Urinary bladder (tissue), 4 donors: Measurements from ENCODE around the gene GRAMD2A. TPM values are rescaled to one million over a fixed set of nuclear protein-coding genes. Genes with fewer than 3 reads are reported as not detected.

ENCODE experiments used
- DNase-seq: peaks from one replicate; pipeline ENCODE4 v3.0.0-alpha.2; 2015; ENCODE audit errors: extremely low spot score
- H3K27ac ChIP-seq: one replicate; pipeline ENCODE4 v1.5.1; 2013; ENCODE audit warnings: low read depth, mild to moderate bottlenecking, moderate library complexity
- H3K36me3 ChIP-seq: one replicate; pipeline ENCODE4 v1.6.1; 2013; ENCODE audit warnings: mild to moderate bottlenecking, moderate library complexity; ENCODE audit not compliant: insufficient read depth
- H3K4me1 ChIP-seq: one replicate; pipeline ENCODE4 v1.6.1; 2013; ENCODE audit warnings: mild to moderate bottlenecking, moderate library complexity; ENCODE audit not compliant: insufficient read depth
- H3K4me3 ChIP-seq: one replicate; pipeline ENCODE4 v1.5.1; 2013; ENCODE audit warnings: low read depth, low read length
- WGBS: extraction: QIAGEN DNeasy Blood & Tissue Kit; methylation state at CpG from one replicate; pipeline ENCODE4 v1.1.7; 2013; 5-methylcytosine and 5-hydroxymethylcytosine counted together
- polyA plus RNA-seq: library from polyadenylated mRNA; stranded (reverse); fragments of 200-250 nt; gene quantifications from one replicate; pipeline ENCODE4 v1.2.3, GENCODE V29; 2013
- total RNA-seq: library from RNA; depleted of rRNA; stranded (reverse); fragments of >200 nt; gene quantifications from one replicate; pipeline ENCODE4 v1.2.3, GENCODE V29; 2014
- donor health status: healthy with polysubstance abuse.
- donor health status: healthy.

GRAMD2A gene
- total and polyA plus RNA-seq, 2 donors, result 0.19 to 0.74 TPM

DNA sequence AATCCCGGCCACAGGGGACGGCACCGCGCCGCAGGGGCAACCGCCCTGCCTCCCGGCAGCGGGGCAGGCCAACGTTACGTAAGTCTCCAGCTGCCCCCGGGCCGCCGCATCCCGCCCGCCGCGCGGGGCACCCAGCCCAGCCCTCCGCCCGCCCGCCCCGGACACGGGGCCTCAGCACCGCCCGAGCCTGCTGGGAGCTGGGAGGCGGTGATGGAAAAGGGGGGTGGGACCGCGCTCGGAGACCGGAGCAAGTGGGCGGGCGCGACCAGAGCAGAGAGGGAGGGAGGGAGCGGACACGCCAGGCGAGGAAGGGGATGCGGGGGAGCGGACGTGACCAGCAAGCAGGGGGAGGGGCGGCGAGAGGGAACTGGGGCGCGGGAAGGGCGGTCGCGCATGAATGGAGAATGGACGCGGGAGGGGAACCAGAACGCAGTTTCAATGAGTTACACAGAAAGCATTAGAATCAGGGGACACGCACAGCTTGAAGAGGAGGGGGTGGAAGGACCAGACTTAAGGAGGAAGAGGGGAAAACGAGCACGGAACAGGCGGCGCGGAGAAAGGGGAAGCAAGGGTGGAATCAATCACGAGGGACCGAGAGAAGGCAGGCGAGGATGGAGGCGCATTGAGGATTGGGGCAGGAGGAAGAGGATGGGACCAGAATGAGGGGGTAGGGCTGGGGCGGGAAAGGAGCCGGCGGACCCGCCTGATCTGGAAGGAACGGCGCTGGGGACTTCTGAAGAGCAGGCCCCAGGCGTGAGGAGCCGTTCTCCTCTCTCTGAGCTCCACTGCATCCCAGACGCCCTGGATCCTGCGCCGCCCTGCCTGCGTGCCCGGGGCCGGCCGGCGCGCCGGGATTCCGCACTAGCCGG lies 32.8 kb upstream of the GRAMD2A start:
- Histone ChIP-seq H3K36me3 (no peaks in the 10 kb centered on the region), H3K4me1 (no peaks in the 10 kb centered on the region), H3K4me3 (peak overlapping the region; percentile 71), H3K27ac (peak overlapping the region; percentile 95)
- peak; percentile 85 for DNase-seq
- under 1% methylated on average over 79 of the region's 79 CpGs for WGBS

DNA sequence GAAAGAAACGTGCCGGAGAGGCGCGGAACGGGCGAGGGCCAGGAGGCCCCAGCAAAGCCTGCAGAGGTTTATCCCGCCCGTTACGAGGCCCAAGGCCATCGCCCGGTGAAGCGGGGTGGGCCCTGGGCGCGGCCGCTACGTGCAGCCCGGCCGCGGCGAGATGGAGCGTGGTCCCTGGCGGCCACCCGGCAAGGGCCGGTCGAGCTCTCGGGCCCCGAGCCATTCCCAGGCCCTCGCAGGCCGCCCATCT lies 32.3 kb upstream of the GRAMD2A start:
- peak overlapping the region; percentile 71 for H3K4me3 ChIP-seq
- no peaks in the 10 kb centered on the region for H3K36me3 ChIP-seq
- under 1% methylated on average over 29 of the region's 29 CpGs for WGBS
- no peaks in the 10 kb centered on the region for H3K4me1 ChIP-seq
- H3K27ac ChIP-seq, result peak overlapping the region; percentile 95
- DNase-seq, result no peak

DNA sequence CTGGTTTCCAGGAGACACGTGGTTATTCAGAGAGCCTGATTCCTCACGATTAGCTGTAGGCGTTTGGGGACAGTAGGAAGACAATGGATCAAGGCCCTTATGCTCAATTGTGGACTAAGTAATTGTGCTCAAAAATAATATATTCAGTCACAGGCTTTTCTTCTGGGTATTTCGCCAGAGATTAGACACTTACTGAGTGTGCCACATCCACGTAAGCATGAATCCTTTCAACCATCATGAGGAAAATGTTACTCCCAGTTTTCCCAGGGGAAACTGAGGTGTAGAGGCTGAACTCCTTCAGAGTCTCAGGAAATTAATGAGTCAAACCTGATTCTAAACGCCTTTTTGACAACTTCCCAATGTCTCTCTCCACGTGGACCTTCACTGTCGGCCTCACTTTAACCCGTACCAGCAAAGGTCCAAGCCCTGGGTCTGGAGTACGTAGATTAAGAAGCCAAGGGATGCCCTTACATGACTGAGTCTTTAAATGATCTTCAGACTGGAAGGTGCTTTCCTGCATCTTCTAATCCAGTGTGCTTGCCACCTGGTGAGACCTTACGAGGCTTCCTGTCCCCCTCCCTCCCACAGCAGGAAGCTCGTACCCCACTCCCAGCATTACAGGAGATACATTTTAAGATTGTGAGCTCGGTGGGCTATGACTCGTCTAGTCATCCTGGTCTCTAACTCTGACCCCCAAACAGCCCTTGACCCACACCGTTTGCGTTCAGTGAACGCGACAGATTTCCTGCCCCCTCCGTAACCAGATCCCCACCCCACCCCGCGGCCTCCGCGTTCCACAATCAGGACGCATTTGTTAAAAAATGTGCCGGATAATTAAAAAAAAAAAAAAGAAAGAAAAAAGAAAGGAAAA lies 31.7 kb upstream of the GRAMD2A start:
- Histone ChIP-seq H3K27ac (peak overlapping the region; percentile 95), H3K4me3 (peak overlapping the region; percentile 71), H3K4me1 (no peaks in the 10 kb centered on the region), H3K36me3 (no peaks in the 10 kb centered on the region)
- whole genome bisulfite sequencing, result 6% methylated on average over 25 of the region's 25 CpGs
- no peak for DNase-seq

DNA sequence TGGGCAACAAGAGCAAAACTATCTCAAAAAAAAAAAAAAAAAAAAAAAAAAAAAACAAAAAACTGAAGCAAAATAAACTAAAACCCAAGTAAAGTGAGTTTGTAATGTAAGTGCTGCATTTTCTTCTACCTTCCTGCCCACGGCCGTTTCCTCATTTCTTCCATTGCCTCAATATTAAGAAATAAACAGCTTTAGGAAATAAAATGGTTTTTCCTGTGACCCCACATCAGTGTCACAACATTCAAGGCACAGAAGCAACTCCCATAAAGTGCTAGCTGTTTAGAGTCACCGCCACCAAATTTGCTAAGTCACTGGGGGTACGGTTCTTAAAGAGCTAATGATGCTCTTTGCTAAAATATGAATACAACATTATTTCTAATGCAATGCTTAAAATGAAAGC lies 30.1 kb upstream of the GRAMD2A start:
- Histone ChIP-seq H3K27ac (no peak overlapping the region), H3K4me1 (no peaks in the 10 kb centered on the region), H3K36me3 (no peaks in the 10 kb centered on the region), H3K4me3 (no peak overlapping the region)
- 68% methylated on average over 4 of the region's 4 CpGs for WGBS
- DNase-seq, result no peak

DNA sequence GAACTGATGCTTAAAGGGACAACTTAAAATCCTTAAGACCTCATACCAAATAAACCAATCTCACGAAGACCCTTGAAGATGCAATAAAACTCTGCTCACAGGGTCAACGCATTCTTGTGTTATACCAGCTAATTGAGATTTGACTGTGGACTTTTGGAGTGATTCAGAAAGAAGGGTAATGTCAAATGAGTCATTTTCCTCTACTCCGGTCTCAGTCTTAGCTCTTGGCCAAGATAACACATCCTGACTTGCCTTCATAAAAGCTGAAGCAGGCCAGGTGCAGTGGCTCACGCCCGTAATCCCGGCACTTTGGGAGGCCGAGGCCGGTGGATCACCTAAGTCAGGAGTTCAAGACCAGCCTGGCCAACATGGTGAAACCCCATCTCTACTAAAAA lies 29.6 kb upstream of the GRAMD2A start:
- Histone ChIP-seq H3K4me1 (no peaks in the 10 kb centered on the region), H3K36me3 (no peaks in the 10 kb centered on the region), H3K27ac (peak overlapping the region; percentile 30), H3K4me3 (no peak overlapping the region)
- no peak for DNase-seq
- WGBS, result 30% methylated on average over 8 of the region's 8 CpGs

DNA sequence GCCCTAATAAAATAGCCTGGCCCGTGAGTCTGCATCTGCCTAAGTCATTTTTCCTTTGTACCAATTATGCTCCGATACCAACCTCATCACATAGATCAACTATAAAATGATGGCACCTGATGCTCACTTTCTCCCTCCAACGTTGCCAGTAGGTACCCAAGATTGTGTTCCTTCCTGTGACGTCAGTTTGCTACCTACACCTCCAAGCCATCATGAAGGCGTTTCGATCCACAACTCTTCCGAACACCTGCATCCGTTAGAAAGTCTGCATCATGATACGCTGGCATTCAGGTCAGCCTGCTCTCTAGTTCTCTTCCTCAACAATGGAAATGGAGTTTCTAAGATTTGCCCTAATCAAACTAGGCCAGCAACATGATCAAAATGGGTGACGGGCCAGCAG lies 25.7 kb upstream of the GRAMD2A start:
- H3K27ac ChIP-seq, result no peak overlapping the region
- no peak overlapping the region for H3K4me3 ChIP-seq
- DNase-seq, result no peak
- 93% methylated on average over 10 of the region's 10 CpGs for WGBS
- H3K4me1 ChIP-seq, result no peaks in the 10 kb centered on the region
- no peaks in the 10 kb centered on the region for H3K36me3 ChIP-seq

DNA sequence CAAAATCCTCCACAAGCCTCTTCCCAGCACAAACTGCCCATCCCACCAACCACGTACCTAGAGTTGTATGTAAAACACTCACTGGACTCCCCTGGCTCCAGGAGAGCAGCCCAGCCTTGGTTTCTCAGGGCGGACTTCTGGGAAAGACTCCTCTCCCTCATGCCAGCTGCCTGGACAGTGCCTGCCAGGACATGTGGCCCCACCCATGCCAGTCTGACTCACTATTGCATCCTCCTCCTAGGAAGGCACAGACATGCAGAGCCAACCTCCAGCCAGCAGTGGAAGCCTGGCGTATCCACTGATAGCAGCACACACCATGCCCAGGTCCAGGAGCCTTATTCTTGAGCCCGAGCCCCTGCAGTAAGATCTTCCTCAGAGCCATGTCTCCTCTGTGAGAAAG lies 24.8 kb upstream of the GRAMD2A start:
- Histone ChIP-seq H3K4me3 (no peak overlapping the region), H3K27ac (no peak overlapping the region), H3K4me1 (no peaks in the 10 kb centered on the region), H3K36me3 (no peaks in the 10 kb centered on the region)
- 80% methylated on average over 4 of the region's 4 CpGs for WGBS
- no peak for DNase-seq

DNA sequence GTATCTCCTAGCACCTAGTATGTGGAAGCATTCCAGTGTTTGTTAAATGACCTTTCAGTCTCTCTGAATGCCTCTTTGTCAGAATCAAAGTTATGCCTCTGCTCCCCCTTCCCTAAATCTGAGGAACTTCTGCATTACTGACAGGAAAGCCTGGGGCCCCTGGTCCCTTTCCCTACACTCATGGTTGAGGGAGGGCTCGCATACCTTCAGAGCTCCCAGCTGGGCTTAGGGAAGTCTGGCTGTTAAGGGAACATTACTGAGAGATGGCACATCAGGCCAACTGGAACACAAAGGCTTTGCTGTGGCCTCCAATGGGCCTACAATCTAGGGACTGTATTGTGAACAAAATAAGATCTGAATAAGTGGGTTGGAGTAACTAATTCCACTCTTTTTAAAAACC lies 23.1 kb upstream of the GRAMD2A start:
- H3K36me3 ChIP-seq, result peaks cover 2% of the 10 kb centered on the region
- WGBS, result 68% methylated on average over 1 of the region's 1 CpG
- no peak overlapping the region for H3K4me3 ChIP-seq
- DNase-seq, result no peak
- H3K27ac ChIP-seq, result no peak overlapping the region
- no peaks in the 10 kb centered on the region for H3K4me1 ChIP-seq

DNA sequence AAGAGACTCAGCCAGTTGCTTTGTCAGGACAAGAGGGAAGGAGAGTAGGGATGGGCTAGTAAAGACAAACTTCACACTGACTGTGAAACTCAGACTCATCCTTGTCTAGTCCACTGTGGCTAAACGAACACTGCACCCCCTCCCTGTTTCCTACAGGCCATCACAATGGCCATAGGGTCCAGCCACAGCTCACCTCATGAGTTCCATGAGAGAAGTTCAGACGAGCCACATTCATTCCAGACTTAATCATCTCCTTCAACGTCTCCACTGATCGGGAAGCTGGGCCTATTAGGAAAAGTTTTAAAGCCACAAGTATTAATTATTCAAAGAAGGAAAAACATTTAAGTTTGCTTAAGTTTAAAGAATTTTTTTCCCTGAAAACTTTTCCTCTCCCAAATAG lies 19.6 kb upstream of the GRAMD2A start:
- DNase-seq, result no peak
- Histone ChIP-seq H3K4me3 (no peak overlapping the region), H3K36me3 (peaks cover 2% of the 10 kb centered on the region), H3K4me1 (no peaks in the 10 kb centered on the region), H3K27ac (no peak overlapping the region)
- 84% methylated on average over 4 of the region's 4 CpGs for WGBS

DNA sequence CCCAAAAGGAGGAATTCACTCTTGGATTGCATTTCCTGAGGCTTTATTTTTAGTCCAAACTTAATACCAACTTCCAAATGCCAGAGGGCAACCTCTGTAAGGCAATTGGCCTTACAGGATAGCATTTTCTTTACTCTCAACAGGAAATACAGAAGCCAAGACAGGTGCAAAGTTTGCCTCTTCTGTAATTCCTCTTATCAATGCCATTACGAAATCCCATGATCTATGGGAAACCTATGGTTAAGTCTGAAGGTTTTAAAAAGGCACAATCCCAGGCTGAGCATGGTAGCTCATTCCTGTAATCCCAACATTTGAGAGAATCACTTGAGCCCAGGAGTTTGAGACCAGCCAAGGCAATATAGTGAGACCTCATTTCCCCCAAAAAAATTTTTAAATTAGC lies 18.5 kb upstream of the GRAMD2A start:
- DNase-seq, result no peak
- H3K27ac ChIP-seq, result no peak overlapping the region
- no peak overlapping the region for H3K4me3 ChIP-seq
- peaks cover 2% of the 10 kb centered on the region for H3K36me3 ChIP-seq
- 88% methylated on average over 1 of the region's 1 CpG for WGBS
- H3K4me1 ChIP-seq, result no peaks in the 10 kb centered on the region

DNA sequence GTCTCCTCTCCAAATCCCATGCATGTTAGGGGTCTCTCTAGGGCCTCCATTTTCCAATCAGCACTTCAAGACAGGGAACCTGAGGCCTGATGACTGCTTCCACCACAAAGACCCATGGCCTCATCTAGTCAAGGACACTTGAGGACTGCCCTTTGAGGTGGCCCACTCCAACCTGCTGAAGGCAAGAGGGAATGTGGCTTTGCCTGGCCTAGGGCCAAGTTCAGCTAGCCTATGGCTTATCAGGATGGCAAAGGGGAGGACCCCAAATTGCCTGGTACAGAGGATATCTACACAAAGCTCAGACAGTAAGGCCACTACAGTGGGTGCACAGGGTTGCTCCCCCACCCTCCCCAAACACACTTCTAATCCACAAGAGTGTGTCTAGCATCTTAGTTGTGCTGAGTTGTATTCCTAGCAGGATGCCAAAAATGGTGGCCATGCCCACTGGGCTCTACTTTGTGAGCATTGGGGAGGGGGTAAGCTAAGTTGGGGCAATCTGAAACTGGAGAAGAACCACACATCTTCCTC lies 10.0 kb upstream of the GRAMD2A start:
- Histone ChIP-seq H3K27ac (no peak overlapping the region), H3K4me1 (no peaks in the 10 kb centered on the region), H3K36me3 (peaks cover 7% of the 10 kb centered on the region), H3K4me3 (no peak overlapping the region)
- no peak for DNase-seq

DNA sequence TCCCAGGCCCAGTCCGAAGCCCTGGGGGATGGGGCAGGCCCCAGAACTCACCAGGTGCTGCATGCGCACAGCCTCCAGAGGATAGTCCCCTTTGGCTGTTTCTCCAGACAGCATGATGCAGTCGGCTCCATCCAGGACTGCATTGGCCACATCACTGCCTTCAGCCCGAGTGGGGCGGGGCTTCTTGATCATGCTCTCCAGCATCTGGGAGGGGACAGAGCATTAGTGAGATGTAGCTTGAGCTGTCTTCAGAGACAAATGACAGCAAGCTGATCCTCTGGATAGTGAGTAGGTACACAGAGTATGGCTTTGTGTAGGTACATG lies 9.1 kb upstream of the GRAMD2A start:
- 88% methylated on average over 5 of the region's 5 CpGs for WGBS
- Histone ChIP-seq H3K4me1 (no peaks in the 10 kb centered on the region), H3K4me3 (no peak overlapping the region), H3K36me3 (peaks cover 7% of the 10 kb centered on the region), H3K27ac (no peak overlapping the region)
- no peak for DNase-seq

DNA sequence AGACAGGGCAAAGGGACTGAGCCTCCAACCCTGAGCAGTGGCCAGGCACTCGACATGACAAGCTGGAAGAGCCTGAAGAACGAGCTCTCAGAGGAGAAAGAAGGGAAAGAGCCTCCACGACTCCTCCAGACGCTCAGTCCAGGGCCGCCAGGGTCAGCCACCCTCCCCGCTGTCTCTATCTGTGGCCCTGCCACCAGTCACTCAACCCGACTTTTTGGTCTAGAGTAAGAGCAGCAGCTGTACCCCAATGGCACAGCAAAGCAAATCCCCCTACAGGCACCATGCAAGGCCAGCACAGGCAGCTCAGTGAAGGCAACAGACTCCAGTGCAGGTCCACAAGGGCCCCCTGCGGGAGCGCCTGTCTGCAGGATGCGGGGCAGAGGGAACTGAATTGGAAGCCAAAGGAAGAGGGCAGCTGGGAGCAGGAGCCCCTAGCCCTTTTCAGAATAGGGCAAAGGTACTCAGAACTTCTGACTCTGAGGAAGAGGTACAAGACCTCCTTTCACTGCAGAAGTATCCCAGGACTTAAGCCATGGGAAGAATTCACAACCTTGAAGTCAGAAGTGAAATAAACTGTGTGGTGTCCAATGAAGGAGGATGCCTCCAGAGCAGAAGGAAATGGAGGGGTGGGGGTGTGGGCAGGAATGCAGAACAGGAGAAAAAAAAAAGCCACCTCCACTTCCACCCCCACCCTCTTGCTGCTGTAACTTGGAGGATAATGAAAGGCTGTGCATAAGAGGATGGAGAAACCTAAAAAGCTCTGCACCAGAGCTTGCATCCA lies 8.5 kb upstream of the GRAMD2A start:
- Histone ChIP-seq H3K36me3 (peaks cover 7% of the 10 kb centered on the region), H3K4me1 (no peaks in the 10 kb centered on the region), H3K27ac (no peak overlapping the region), H3K4me3 (no peak overlapping the region)
- DNase-seq, result no peak
- 92% methylated on average over 10 of the region's 10 CpGs for WGBS
